RWPE2 (cell line): ENCODE results near the gene ENTHD1.
"Not testable (repeated sequence)": the region's sequence is repeated elsewhere in the genome, so short reads cannot be mapped to it uniquely, and the experiment has no call there.

Source experiments
- ATAC-seq: fragments of 200-7000 bp; cut with Tn5 transposase; 3 replicates; pipeline ENCODE4 v1.9.1; 2021; ENCODE audit warnings: low read depth
- DNase-seq: peaks from one replicate; pipeline ENCODE4 v3.0.0-alpha.2; 2020; ENCODE audit warnings: low spot score
- H3K27ac ChIP-seq: fragments of 450-650 bp; 2 replicates; pipeline ENCODE4 v1.5.1; 2017; ENCODE audit warnings: mild to moderate bottlenecking; ENCODE audit not compliant: poor library complexity, severe bottlenecking
- H3K27me3 ChIP-seq: fragments of 250-450 bp; sonication (Bioruptor Pico); 2 replicates; pipeline ENCODE4 v1.5.1; 2021; ENCODE audit warnings: mild to moderate bottlenecking, moderate library complexity; ENCODE audit not compliant: insufficient read depth, poor library complexity, severe bottlenecking
- H3K36me3 ChIP-seq: fragments of 250-450 bp; sonication (Bioruptor Pico); 2 replicates; pipeline ENCODE4 v1.5.1; 2020; ENCODE audit warnings: low read depth, mild to moderate bottlenecking, moderate library complexity
- H3K4me1 ChIP-seq: fragments of 250-450 bp; sonication (Bioruptor Pico); 2 replicates; pipeline ENCODE4 v1.5.1; 2021; ENCODE audit warnings: mild to moderate bottlenecking, moderate library complexity; ENCODE audit not compliant: insufficient read depth, poor library complexity, severe bottlenecking
- H3K4me3 ChIP-seq: fragments of 250-450 bp; sonication (Bioruptor Pico); 2 replicates; pipeline ENCODE4 v1.5.1; 2021; ENCODE audit warnings: mild to moderate bottlenecking, moderate library complexity; ENCODE audit not compliant: severe bottlenecking
- H3K9me3 ChIP-seq: fragments of 250-450 bp; sonication (Bioruptor Pico); 2 replicates; pipeline ENCODE4 v1.5.1; 2021; ENCODE audit warnings: mild to moderate bottlenecking, moderate library complexity; ENCODE audit not compliant: severe bottlenecking
- CTCF ChIP-seq: fragments of 450-650 bp; IDR thresholded peaks from one replicate; pipeline ENCODE4 v1.5.1; 2017; ENCODE audit warnings: mild to moderate bottlenecking, moderate library complexity; ENCODE audit not compliant: poor library complexity, severe bottlenecking

ENTHD1 gene

GRCh38 chr22:39880722-39881121 lies 12.8 kb downstream of the ENTHD1 start:
- ATAC-seq (no peak), DNase-seq (no peak)
- no peak overlapping the region for H3K27ac ChIP-seq
- H3K27me3 ChIP-seq = peaks cover 3% of the 10 kb centered on the region
- no peaks in the 10 kb centered on the region for H3K36me3 ChIP-seq
- H3K4me1 ChIP-seq = no peaks in the 10 kb centered on the region
- H3K9me3 ChIP-seq = no peaks in the 10 kb centered on the region
- no peak overlapping the region for H3K4me3 ChIP-seq
- no peak for TF ChIP-seq CTCF

- ATAC-seq (no peak), DNase-seq (no peak)
- no peak overlapping the region for H3K4me3 ChIP-seq
- H3K27ac ChIP-seq = no peak overlapping the region
- no peak for TF ChIP-seq CTCF
- H3K36me3 ChIP-seq = no peaks in the 10 kb centered on the region
- peaks cover 5% of the 10 kb centered on the region for H3K27me3 ChIP-seq
- no peaks in the 10 kb centered on the region for H3K9me3 ChIP-seq
- no peaks in the 10 kb centered on the region for H3K4me1 ChIP-seq
Observed at GRCh38 chr22:39877079-39877845, 16.3 kb downstream of the ENTHD1 start.

- H3K4me1 ChIP-seq, DNase-seq, H3K27ac ChIP-seq, H3K4me3 ChIP-seq, H3K9me3 ChIP-seq, H3K36me3 ChIP-seq, ATAC-seq: not testable (repeated sequence)
- H3K27me3 ChIP-seq = peaks cover 11% of the 10 kb centered on the region
Observed at GRCh38 chr22:39875176-39875885, 18.2 kb downstream of the ENTHD1 start.

- Histone ChIP-seq H3K27me3 (peaks cover 11% of the 10 kb centered on the region), H3K27ac (no peak overlapping the region), H3K36me3 (no peaks in the 10 kb centered on the region), H3K4me3 (no peak overlapping the region), H3K4me1 (no peaks in the 10 kb centered on the region), H3K9me3 (no peaks in the 10 kb centered on the region)
- no peak for TF ChIP-seq CTCF
- no peak for DNase-seq
- ATAC-seq = no peak
Observed at GRCh38 chr22:39873965-39874364, 19.6 kb downstream of the ENTHD1 start.

GRCh38 chr22:39872548-39872947 lies 21.0 kb downstream of the ENTHD1 start:
- no peak for ATAC-seq
- no peaks in the 10 kb centered on the region for H3K9me3 ChIP-seq
- no peak for TF ChIP-seq CTCF

More at GRCh38 chr22:39872548-39872947, 21.0 kb downstream of the ENTHD1 start:
- no peaks in the 10 kb centered on the region for H3K36me3 ChIP-seq
- H3K4me1 ChIP-seq = no peaks in the 10 kb centered on the region
- no peak overlapping the region for H3K27ac ChIP-seq
- H3K27me3 ChIP-seq = peaks cover 11% of the 10 kb centered on the region
- no peak for DNase-seq
- H3K4me3 ChIP-seq = no peak overlapping the region
